HG03354 (cell line): Measurements from ENCODE around the gene JAK3.

Experiments used
- ATAC-seq: cut with Tn5 transposase; IDR thresholded peaks from one replicate; pipeline ENCODE4 v1.9.1; 2021; ENCODE audit warnings: mild to moderate bottlenecking; ENCODE audit not compliant: unreplicated experiment, poor library complexity, severe bottlenecking

JAK3 gene

DNA sequence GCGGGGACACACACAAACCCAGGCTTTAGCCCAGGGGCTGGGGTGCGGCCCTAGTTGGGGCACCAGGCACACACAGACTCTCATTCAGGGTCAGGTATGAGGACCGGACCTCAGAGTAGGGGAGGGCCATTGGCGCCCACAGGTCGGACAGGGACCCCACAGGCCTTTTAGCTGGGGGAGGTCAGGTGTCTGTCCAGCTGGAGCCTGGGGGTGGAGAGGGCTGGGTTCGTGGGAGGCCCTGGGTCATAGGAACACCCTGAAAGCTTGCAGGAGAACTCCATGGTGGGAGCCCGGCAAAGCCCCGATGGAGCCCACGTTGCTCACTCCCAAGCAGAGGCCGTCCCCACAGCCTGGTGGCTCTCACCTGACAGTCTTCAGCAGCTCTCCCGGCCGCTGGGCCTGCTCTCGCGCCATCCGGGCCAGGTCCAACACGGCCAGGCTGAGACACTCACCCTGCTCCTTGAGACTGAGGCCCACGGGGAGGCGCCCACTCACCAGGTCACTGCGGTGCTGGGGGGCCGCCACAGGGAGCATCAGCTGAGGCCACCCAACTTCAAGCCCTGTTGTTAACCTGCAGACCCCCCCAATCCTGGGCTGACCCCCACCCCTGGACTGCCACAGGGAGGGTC is 5.0 kb downstream of the JAK3 start:
- ATAC-seq: no peak

DNA sequence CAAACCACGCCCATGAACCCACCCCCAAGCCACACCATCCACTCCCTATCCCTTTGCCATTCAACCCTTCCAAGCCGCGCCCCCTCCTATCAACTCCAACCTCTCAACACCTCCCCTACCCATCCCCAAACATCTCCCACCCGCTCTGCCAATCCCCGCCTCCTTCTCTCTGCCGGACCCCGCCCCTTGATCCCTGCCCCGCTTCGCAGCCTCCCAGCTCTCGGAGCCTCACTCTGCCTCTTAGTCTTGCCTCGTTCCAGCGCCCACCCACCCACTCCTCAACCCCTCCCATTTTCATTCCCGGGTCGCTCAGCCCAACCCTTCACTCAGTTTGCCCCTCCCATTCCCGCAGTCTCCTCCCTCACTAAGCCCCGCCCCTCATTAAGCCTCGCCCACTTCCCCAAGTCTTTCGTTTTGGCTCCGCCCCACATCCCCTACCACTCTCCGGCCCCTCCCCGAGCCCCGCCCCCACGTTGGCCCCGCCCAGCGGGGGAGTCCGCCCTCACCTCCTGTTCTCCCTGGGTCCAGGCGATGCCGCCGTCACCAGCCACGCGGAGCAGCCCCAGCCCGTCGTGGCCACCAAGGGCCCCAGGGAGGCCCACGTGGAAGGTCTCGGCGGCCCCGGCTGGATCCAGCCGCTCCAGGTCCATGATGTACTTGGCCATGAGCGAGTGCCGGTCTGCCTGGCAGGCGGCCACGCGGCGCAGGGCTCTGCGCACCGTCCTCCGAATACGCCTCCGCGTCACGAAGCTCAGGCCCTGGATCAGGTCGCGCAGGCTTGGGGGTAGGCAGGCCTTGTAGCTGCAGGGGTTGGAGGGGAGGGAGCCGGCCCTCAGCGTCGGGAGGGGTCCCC is 5.7 kb downstream of the JAK3 start:
- no peak for ATAC-seq

DNA sequence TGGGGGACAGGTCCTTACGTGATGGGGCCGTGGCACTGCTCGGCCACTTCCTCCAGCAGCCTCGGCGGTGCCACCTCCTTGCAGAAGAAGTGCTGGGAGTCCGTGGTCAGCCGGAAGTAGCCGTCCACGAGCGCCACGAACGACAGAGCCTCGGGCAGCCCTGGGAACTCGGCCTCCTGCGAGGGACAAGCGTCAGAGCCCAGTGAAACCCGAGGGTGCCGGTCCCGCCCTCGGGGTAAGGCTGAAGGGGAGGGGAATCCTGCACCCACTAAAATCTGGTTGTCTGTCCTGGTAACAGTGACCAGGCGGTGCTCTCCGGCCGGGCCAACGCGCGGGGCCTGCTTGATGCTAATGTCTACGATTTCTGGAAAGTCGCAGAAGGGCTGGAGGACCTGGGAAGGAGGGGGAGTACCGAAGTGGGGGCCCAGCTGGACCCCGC is 6.4 kb downstream of the JAK3 start:
- ATAC-seq: no peak

DNA sequence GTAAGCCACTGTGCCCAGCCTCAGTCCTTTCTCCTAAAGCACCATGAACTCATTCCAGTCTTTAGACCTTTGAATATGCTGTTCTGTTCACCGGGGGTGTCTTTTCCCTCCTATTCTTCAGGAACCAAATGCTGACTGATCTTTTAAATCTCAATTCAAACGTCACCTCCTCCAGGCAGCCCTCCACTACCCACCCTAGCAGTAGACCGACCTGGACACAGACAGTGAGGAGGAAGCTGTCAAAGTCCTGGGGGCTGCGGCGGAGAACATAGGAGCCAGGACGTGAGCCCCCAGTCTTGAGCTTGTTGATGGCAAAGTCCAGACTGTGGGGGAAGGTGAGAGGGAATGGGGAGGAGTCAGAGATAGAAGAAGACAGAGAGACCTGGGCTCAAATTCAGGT is 7.8 kb downstream of the JAK3 start:
- ATAC-seq: no peak

DNA sequence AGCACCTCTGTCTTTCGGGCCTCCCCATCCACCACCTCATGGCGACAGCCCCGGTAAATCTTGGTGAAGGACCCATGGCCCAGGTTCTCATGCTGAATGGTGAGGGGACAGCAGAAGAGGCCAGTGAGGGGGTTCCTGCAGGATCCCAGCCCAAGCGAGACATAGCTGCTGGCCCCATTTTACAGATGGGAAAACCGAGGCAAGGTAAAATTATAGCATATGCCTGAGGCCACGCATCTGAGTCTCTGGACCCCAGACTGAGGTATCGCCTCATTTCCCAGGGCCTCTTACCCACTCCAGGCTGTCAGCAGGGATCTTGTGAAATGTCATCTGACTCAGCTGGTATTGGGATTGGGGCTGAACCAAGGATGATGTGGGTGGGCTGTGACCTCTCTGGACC is 9.8 kb downstream of the JAK3 start:
- no peak for ATAC-seq

DNA sequence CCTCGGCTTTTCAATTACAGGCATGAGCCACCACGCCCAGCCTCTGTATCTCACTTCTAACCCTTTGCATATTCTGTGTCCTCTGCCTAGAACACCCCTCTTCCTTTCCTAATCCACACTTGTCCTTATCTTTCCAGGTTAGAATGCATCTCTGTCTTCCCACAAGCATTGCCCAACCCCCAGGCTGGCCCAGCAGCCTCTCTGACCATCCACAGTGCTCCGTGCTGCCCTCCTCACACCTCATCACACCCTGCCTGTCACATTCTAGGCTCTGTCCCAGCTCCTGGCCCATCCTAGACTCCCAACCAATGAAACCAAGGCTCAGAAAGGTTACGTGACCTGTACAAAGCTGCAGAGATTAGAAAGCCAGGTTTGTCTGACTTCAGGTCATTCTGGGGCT is 11.3 kb downstream of the JAK3 start:
- ATAC-seq: no peak

DNA sequence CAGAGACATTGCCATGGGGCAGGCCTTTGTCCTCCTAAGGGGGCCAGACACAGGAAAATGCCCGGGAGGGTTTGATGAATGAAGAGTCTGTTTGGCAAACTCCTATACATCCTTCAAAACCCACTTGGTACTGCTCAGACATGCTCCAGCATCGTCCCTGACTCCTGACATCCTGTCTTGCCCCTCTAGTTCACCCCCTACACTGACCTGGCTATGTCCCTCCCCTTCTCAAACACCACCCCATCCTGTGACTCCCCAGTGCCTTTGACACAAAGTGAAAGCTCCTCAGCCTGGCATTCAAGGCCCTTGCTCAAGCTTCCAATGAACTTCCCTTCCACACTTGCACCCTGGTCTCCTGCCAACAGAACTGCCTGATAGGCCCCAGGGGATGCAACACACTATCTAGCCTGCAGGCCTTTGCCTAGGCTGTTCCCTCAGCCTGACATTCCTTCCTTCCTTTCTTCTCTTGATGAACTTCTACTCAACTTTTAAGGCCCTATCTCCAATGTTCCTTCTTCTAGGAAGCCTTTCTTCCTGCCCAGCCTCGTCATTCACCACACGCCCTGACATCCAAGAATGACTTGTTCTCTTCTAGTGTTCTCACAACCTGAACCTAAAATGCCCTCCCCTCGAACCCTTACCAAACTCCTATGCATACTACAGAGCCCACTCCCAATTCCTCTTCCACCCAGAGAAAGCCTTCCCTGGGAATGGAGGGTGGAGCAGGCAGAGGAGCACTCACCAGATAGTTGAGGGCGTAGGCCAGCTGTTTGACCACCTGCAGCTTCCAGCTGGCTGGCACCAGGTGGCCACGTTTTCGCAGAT is 12.4 kb downstream of the JAK3 start:
- no peak for ATAC-seq

DNA sequence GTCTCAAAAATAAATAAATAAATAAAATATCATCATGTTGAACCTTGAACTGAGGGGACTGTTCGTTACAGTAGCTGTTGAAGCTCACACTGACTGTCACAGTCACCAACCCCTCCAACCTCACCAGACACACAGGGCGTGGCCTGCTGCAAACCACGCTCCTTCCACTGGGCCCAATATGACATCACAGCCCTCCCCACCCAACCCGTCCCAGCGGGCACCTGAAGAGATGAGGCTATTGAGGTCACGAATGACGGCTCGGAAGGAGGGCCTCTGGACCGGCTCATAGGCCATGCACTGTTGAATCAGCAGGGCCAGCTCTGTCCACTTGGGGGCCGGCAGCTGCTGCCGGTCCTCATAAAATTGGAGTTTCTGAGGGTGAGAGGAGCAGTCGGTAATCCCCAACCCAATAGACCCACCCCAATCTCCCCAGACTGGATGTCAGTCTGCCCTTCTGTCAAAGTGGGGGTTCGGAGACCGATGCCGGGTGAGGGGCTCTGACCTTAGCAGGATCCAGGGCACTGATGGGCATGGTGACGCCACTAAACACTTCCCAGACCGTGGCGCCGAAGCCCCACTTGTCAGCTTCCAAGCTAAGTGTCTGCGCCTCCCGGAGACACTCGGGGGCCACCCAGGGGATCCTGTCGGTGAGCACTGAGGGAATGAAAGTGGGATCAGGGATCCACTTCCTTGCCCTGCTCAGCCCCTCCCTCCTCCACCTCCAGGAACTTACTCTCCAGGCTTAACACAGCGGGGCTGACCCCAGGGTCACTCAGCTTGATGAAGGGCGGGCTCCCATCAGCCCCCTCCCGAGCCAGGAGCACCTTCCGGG is 13.2 kb downstream of the JAK3 start:
- ATAC-seq: no peak

DNA sequence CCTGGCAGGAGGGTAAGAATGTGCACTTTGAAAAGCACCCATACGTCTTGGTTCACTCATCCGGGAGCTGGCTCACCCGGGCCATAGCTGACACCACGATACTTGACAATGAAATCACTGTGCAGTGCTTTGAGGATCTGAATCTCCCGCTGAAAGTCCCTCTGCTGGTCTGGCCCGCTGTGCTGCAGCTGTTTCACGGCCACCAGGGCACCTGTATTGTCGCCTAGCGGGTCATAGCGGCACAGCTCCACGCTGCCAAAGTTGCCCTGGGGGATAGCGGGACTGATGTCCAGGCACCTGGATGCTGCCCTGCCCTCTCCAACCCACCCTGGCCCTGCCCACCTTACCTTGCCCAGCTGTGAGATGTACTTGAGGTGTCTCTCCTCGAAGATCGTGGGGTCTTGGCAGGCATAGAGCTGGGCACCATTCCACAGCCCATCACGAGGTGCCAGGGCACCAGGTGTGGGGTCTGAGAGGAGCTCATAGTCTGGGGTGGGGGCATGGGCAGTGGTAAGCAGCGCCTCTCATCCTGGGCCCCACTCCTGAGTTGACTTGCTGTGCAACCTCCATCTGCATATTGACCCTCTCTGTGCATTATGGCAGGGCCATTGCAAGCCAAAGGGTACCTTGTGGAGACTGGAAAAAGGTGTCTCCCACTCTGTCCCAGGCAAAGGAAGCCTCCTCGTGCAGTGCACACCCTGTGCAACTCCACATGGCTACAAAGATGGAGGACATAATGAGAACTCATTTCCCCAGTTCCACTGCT is 15.2 kb downstream of the JAK3 start:
- no peak for ATAC-seq

DNA sequence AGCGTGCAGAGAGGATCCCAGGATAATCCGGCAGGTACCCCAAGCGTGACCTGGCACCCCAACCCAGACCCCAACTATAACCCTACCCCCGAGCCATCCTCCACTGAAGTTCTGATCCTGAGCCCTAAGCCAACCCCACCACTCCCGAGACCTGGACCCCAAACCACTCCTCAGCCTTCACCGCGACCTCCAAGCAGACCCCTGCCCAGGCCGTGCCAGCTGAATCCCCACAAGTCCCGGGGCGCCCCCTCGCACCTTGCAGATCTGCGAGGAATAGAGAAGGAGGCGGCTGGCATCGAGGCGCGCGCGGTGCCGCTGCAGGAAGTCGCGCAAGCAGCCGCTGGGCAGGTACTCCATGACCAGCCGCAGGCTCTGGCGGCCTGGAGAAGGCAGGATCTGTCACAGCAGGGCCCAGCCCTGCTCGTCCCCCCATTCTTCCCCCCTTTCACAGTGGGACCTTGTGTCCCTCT is 16.3 kb downstream of the JAK3 start:
- no peak for ATAC-seq

DNA sequence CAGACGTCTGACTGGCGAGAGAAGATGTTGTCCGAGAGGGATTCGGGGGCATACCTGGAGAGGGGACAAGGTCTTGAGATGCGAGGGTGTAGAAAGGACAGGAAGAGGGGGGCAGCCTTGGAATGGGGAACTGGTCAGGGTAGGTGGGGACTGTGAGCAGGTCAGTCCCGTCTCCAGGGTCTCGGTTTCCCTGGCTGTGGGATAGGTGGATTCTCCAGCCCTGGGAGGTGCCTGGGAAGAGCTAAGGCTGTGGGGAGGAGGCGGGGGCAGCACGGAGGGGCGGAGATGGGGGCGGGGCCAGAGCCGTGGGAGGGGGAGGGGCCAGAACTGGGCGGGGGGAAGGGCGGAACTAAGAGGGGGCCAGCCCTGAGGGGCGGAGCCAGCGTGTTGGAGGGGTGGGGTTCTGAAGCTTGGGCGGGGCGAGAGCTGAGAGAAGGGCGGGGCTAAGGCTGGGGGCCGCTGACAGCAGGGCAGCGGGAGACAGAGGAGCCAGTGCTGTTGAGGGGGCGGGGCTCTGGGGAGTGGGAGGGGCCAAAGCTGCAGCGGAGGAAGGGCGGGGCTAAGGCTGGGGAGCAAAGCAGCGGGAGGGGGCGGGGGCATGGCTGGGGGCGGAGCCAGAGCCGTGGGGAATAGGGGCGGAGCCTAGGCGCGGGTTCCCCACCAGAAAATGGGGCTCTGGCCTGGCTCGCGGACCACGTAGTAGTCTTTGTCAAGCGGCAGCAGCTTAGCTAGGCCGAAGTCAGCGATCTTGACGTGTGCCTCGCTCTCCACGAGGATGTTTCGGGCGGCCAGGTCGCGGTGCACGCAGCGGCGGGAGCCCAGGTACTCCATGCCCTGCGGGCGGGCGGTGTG is 17.0 kb downstream of the JAK3 start:
- no peak for ATAC-seq

DNA sequence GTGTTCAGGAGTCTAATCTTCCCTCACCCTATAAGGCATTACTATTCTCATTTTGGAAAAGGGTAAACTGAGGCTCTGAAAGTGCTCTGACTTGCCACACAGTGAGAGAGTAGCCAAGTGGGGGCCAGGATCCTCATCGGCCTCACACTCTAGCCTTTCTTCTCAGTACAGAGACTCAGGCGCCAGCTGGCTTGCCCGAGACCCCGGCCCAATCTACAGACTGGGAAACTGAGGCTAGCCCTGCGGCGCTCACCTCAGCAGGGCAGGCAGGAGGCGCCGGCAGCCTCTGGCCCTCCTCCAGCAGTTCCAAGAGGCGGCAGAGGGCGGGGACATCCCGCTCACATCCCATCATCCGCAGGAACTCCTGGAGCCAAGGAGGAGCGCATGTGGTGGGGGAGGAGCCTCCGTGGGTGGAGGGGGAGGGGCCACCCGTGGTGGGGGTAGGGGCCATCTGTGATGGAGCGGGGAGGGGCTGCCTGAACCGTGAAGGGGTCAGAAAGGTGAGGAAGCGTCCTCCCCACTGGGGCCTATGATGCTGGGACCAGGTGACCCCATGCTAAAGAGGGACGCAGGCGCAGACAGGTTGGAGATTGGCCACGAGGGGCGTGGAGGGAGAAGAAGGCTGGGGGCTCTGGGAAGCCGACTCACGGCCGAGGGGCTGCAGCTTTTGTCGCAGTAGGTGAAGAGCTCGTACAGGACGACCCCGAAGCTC is 17.8 kb downstream of the JAK3 start:
- no peak for ATAC-seq

DNA sequence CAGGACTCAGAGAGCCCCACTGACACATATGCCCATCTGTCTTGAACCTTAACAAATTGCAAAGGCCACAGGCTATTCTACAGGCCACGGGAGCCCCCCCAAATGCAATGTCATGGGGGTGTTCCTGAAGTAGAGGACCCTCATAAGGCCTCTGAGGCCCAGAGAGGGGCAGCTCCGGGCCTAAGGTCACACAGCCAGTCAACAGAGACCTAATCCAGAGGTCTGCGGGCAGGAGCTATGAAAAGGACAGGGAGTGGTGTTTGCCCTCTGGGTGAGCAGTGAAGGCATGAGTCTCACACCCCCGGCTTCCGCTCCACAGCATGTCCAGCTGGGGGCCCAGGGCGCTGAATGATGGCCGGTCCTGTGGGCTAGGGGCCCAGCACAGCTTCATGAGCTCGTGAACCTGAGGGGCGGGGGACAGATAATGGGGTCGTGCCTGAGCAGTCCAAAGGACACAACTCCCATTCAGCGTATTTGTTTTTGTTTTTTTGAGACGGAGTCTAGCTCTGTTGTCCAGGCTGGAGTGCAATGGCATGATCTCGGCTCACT is 21.2 kb downstream of the JAK3 start:
- ATAC-seq: no peak

DNA sequence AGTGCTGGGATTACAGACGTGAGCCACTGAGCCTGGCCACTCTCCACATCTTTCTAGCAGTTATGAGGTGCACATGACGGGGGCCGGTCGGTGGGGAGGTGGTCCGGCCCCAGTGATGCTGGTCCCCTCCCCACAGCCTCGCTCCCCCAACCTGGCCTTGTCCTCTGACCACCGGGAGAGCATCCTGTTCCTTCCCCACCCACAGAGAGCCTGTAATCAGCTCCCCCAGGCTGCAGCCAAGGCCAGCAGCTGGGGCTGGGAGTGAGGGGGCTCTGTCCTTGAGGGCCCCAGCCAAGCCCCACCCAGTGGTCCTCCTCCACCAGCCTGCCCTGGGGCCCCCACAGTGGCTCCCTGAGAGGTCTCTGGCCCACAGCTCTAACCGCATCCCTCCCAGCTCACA is 23.4 kb downstream of the JAK3 start:
- ATAC-seq: no peak

DNA sequence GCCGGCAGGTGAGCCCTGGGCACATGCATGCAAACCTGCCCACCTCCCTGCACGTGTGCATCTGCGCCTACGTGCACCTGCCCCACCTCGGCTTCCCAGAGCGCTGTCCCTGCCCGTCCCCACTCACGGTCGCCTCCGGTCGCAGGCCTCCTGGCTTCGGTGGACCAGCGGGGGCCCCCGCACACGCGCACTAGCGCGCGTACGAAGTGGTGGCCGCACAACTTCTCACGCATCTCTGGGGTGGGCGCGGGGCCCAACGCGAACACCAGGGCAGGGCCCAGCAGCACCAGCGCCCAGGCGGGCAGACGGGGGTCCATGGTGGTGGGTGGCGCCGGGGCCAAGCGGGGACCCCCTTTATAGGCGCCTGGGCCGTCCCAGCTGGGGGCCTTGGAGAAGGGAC is 26.6 kb downstream of the JAK3 start, which contains the start of gene INSL3:
TSS of gene INSL3 (minus strand) at position 330 of the 400 bp plus-strand sequence. CDS start at position 317, 13 bp downstream.
- no peak for ATAC-seq

DNA sequence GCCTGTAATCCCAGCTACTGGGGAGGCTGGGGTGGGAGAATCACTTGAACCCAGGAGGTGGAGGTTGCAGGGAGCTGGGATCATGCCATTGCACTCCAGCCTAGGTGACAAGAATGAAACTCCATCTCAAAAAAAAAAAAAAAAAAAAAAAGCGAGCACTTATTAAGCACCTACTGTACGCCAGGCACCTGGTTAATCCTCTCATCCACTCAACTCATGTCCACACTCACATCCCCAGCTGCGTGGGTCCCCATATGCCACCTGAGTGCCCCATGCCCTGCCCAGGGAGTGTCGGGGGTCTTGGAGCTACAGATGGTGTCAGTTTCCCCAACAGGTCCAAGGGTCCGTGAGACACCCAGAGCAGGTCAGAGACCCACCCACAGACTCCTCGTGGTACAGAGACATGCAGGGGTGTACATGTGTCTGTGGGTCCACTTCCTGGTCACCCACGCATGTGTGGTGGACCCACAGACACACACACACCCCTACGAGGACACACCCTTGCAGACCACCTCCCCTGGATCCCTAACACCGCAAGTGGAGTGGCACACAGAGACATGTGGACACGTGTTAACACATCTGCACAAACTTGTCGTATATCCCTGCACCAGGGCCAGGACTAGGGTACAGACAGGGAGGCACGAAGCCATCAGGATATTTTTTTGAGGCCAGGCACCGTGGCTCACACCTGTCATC is 30.0 kb downstream of the JAK3 start:
- ATAC-seq: no peak
